COLO829 (cell line): Measurements from ENCODE around the gene ACE.

Experiments
- DNase-seq: peaks from one replicate; pipeline ENCODE4 v3.0.0; 2012; ENCODE audit warnings: low spot score

The ACE gene

GRCh38 chr17:63474586-63475460, 2.0 kb upstream of the ACE start:
- no peak for DNase-seq

GRCh38 chr17:63475491-63476412, 1.1 kb upstream of the ACE start:
- no peak for DNase-seq

GRCh38 chr17:63476459-63476853, 405 bp upstream of the ACE start:
- DNase-seq: no peak

DNA sequence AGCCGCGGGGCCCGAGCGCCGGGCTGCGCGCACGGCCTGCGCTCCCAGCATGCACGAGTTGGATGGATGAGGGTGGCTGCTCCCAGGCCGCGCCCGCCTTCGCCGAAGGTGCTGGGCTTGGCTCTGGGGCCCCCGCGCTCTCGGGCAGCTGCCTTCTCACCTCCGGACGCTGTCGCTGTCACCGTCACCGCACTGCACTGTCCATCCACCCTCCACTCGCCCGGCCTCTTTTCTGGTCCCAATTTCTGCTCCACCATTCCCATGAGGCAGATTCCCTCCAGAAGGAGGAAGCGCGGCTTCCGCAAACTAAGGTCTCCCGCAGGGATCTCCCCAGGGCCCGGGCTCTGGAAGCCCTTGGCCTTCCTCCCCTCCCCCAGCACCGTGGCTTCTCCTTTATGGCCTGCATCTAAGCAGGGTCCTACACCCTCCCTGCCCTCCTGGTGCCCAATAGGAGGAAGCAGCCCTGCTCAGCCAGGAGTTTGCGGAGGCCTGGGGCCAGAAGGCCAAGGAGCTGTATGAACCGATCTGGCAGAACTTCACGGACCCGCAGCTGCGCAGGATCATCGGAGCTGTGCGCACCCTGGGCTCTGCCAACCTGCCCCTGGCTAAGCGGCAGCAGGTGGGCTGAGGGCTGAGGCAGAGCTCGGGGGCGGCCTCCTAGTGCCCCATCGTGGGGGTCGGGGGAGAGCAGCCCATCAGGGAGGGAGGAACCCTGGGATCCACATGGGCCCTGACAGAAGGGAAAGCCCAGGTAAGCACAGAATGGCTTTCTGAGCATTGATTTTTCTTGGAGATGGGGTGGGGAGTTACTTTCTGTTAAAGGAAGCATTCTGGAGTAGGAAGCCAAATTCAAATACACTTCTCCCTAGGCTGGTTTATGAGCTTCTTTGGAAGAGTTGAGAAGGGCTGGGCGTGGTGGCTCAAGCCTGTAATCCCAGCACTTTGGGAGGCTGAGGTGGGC, 899 bp downstream of the ACE start:
- no peak for DNase-seq

- peak; percentile 74 for DNase-seq
Observed at GRCh38 chr17:63478814-63479494, 2.1 kb downstream of the ACE start.

GRCh38 chr17:63479495-63480184, 2.8 kb downstream of the ACE start:
- DNase-seq: no peak

- DNase-seq: no peak
Observed at GRCh38 chr17:63480192-63480784, 3.4 kb downstream of the ACE start.

- no peak for DNase-seq
Observed at GRCh38 chr17:63480826-63481487, 4.1 kb downstream of the ACE start.

DNA sequence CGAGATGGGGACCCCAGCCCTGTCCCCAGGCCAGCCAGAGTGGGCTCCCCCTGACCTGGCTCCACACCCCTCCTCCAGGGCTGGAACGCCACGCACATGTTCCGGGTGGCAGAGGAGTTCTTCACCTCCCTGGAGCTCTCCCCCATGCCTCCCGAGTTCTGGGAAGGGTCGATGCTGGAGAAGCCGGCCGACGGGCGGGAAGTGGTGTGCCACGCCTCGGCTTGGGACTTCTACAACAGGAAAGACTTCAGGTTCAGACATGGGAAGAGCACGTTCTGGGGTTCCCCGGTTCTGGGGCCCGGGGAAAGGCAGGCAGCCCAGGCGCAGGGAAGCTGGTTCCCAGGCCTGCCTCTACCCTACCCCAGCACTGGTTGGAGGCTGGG, 4.6 kb downstream of the ACE start:
- no peak for DNase-seq

- no peak for DNase-seq
Observed at GRCh38 chr17:63482509-63482908, 5.6 kb downstream of the ACE start.

- DNase-seq: no peak
Observed at GRCh38 chr17:63483038-63483437, 6.2 kb downstream of the ACE start.

GRCh38 chr17:63483655-63484575, 7.1 kb downstream of the ACE start:
- DNase-seq: no peak

GRCh38 chr17:63486317-63487013, 9.6 kb downstream of the ACE start:
- no peak for DNase-seq

- DNase-seq: no peak
Observed at GRCh38 chr17:63487014-63487339, 10.1 kb downstream of the ACE start.

GRCh38 chr17:63488851-63489250, 12.0 kb downstream of the ACE start:
- DNase-seq: no peak

GRCh38 chr17:63489291-63489690, 12.4 kb downstream of the ACE start:
- no peak for DNase-seq

DNA sequence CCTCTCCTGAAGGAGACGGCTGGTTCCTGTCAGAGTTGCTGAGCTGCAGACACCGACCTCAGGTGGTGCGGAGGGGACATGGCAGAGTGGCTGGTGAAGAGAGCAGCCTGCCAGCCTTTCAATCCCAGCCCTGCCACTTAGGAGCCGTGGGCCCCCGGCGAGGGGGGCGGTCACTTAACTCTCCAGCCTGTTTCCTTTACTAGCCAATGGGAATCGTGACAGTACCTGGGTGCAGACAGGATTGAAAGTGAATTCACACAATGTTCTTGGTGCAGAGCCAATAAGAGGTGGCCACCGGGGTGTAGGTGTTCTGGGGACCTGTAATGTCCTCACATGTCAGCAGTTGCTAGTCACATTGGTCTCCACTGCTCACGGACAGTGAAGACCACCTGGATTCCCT, 13.5 kb downstream of the ACE start:
- no peak for DNase-seq

- no peak for DNase-seq
Observed at GRCh38 chr17:63490858-63491400, 14.1 kb downstream of the ACE start.
